HCT116 (cell line): ENCODE results near the gene SETD9.

Source experiments
- CEBPB ChIP-seq: IDR thresholded peaks from 2 replicates; pipeline ENCODE4 v1.6.1; 2012; ENCODE audit warnings: low read depth
- CTCF ChIP-seq, 3 experiments: fragments of 200-600 bp in 1 of 3; sonication (generic) in 1 of 3; IDR thresholded peaks in 2 of 3; conservative IDR thresholded peaks in 1 of 3; 2 replicates each; pipeline ENCODE4 v1.5.1; 2012 to 2017; ENCODE audit warnings: low read depth in 2 of 3, low read length in 2 of 3, antibody characterized with exemption in 1 of 3, borderline replicate concordance in 1 of 3, control low read depth in 1 of 3, mild to moderate bottlenecking in 1 of 3, mixed read lengths in 1 of 3, mixed run types in 1 of 3, moderate library complexity in 1 of 3; ENCODE audit not compliant: insufficient read depth in 1 of 3
- FOSL1 ChIP-seq: IDR thresholded peaks from 2 replicates; pipeline ENCODE4 v1.6.1; 2012; ENCODE audit warnings: low read depth
- JUND ChIP-seq: IDR thresholded peaks from 2 replicates; pipeline ENCODE4 v1.6.1; 2012
- MAX ChIP-seq: IDR thresholded peaks from 2 replicates; pipeline ENCODE4 v1.6.1; 2012
- POLR2A ChIP-seq: IDR thresholded peaks from 2 replicates; pipeline ENCODE4 v1.7.0; 2011; ENCODE audit warnings: borderline replicate concordance; ENCODE audit not compliant: insufficient read depth, insufficient read length; ENCODE audit errors: extremely low read depth
- POLR2AphosphoS5 ChIP-seq: IDR thresholded peaks from 2 replicates; pipeline ENCODE4 v1.6.1; 2011; ENCODE audit warnings: mild to moderate bottlenecking, low read depth, low read length, moderate library complexity
- RAD21 ChIP-seq: IDR thresholded peaks from 2 replicates; pipeline ENCODE4 v1.6.1; 2012; ENCODE audit warnings: low read depth, mild to moderate bottlenecking
- REST ChIP-seq: IDR thresholded peaks from 2 replicates; pipeline ENCODE4 v1.6.1; 2012; ENCODE audit warnings: low read depth
- SRF ChIP-seq: IDR thresholded peaks from 2 replicates; pipeline ENCODE4 v1.6.1; 2012; ENCODE audit warnings: low read depth
- TCF7L2 ChIP-seq: IDR thresholded peaks from 2 replicates; pipeline ENCODE4 v1.7.0; 2011; ENCODE audit warnings: borderline replicate concordance, inconsistent platforms; ENCODE audit not compliant: insufficient read depth, insufficient read length; ENCODE audit errors: extremely low read depth
- YY1 ChIP-seq: IDR thresholded peaks from 2 replicates; pipeline ENCODE4 v1.6.1; 2011; ENCODE audit warnings: low read length, low read depth, moderate library complexity, mild to moderate bottlenecking; ENCODE audit not compliant: insufficient replicate concordance; ENCODE audit errors: extremely low read depth
- ZBTB33 ChIP-seq: IDR thresholded peaks from 2 replicates; pipeline ENCODE4 v1.6.1; 2011; ENCODE audit warnings: mild to moderate bottlenecking, low read length, moderate library complexity; ENCODE audit not compliant: insufficient replicate concordance; ENCODE audit errors: extremely low read depth

- TF ChIP-seq POLR2A = no peak
- TF ChIP-seq CTCF (IDR thresholded peaks at IDR 0.05 in 2 of 3, conservative IDR thresholded peaks at IDR 0.05 in 1 of 3; ENCODE audit: borderline replicate concordance in 1 of 3, insufficient read depth in 1 of 3, low read depth in 2 of 3, low read length in 2 of 3) = no peak
- TF ChIP-seq REST = no peak
- no peak for TF ChIP-seq JUND
- no peak for TF ChIP-seq ZBTB33
- TF ChIP-seq CEBPB = no peak
- TF ChIP-seq MAX = no peak
- TF ChIP-seq RAD21 = no peak
- no peak for TF ChIP-seq FOSL1
- TF ChIP-seq POLR2AphosphoS5 = no peak
- no peak for TF ChIP-seq YY1
- TF ChIP-seq SRF = no peak
- TF ChIP-seq TCF7L2 = no peak
These were observed 4.4 kb downstream of the SETD9 start for GRCh38 chr5:56913766-56914165.
